OCI-LY3 (cell line): ENCODE data around the gene ARMC2.

Experiments
- EZH2phosphoT487 ChIP-seq: fragments of 200-600 bp; shearing (Covaris generic); IDR thresholded peaks from 2 replicates; pipeline ENCODE4 v1.6.1; 2018; ENCODE audit warnings: antibody characterized with exemption, mixed run types, low read depth
- TF ChIP-seq, protein P1 (sequence below): fragments of 200-600, 300-600 bp; sonication (generic); IDR thresholded peaks from 2 replicates; pipeline ENCODE4 v1.5.1; 2014; ENCODE audit warnings: antibody characterized with exemption, low read length, low read depth

DNA sequence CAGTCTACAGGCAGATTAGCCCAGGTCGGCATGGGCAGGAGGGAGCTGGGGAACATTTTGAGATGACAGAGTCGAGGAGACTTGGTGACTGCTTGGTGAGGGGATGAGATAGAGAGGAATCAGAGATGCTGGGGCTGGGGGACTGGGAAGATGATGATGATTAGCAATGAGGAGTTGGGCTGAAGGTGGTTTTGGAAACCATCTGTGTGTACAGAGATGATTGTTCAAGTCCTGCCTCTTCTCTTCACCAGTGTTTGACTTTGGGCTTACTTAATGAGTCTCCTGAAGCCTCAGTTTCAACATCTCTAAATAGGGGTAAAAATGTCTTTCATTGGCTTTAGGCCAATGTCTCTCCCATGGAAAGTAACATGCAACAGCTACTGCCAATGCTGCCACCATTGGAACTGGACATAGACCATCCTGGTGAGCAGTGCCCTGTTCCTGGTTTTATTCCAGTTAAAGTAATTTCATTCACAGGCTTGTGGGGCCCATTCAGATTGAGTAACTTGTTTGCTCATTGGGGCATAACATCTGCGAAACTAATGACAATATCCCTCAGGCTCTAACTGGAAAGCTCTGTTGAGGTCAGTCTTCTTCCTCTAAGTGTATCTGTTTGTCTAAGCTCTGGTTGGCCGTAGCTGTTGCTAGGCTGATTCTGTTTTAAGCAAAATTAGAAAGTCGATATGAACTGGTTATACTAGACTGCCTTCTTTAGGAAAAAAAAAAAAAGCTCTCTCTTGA is 99.1 kb downstream of the ARMC2 start:
- TF ChIP-seq, protein P1, sequence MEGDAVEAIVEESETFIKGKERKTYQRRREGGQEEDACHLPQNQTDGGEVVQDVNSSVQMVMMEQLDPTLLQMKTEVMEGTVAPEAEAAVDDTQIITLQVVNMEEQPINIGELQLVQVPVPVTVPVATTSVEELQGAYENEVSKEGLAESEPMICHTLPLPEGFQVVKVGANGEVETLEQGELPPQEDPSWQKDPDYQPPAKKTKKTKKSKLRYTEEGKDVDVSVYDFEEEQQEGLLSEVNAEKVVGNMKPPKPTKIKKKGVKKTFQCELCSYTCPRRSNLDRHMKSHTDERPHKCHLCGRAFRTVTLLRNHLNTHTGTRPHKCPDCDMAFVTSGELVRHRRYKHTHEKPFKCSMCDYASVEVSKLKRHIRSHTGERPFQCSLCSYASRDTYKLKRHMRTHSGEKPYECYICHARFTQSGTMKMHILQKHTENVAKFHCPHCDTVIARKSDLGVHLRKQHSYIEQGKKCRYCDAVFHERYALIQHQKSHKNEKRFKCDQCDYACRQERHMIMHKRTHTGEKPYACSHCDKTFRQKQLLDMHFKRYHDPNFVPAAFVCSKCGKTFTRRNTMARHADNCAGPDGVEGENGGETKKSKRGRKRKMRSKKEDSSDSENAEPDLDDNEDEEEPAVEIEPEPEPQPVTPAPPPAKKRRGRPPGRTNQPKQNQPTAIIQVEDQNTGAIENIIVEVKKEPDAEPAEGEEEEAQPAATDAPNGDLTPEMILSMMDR: no peak
- no peak for TF ChIP-seq EZH2phosphoT487
